HEK293 (cell line): Measurements from ENCODE around the gene PLEKHA6.

Source experiments
- GLIS1 ChIP-seq: fragments of 450-650 bp; formaldehyde crosslinking; IDR thresholded peaks from 2 replicates; pipeline ENCODE4 v1.5.1; 2016; ENCODE audit warnings: missing biosample characterization, missing genetic modification characterization
- HOXC10 ChIP-seq: sonication (generic); formaldehyde crosslinking; IDR thresholded peaks from 2 replicates; pipeline ENCODE4 v1.8.1; 2023; ENCODE audit warnings: mild to moderate bottlenecking, missing genetic modification reagents
- KLF1 ChIP-seq: fragments of 450-650 bp; formaldehyde crosslinking; IDR thresholded peaks from 2 replicates; pipeline ENCODE4 v1.5.1; 2016; ENCODE audit warnings: missing biosample characterization, missing genetic modification characterization
- KLF16 ChIP-seq: fragments of 450-650 bp; formaldehyde crosslinking; IDR thresholded peaks from 2 replicates; pipeline ENCODE4 v1.5.1; 2017; ENCODE audit warnings: missing biosample characterization, missing genetic modification characterization
- PRDM1 ChIP-seq: fragments of 450-650 bp; formaldehyde crosslinking; IDR thresholded peaks from 2 replicates; pipeline ENCODE4; 2016; ENCODE audit warnings: missing biosample characterization, missing genetic modification characterization
- WT1 ChIP-seq: fragments of 450-650 bp; formaldehyde crosslinking; IDR thresholded peaks from 2 replicates; pipeline ENCODE4 v1.5.1; 2016; ENCODE audit warnings: missing biosample characterization, missing genetic modification characterization
- YY1 ChIP-seq: fragments of 450-650 bp; formaldehyde crosslinking; IDR thresholded peaks from 2 replicates; pipeline ENCODE4 v1.5.1; 2018; ENCODE audit warnings: missing biosample characterization, missing genetic modification characterization
- YY2 ChIP-seq: fragments of 450-650 bp; formaldehyde crosslinking; IDR thresholded peaks from 2 replicates; pipeline ENCODE4 v1.5.1; 2016; ENCODE audit warnings: missing biosample characterization, missing genetic modification characterization
- ZBTB1 ChIP-seq: fragments of 450-650 bp; formaldehyde crosslinking; IDR thresholded peaks from 2 replicates; pipeline ENCODE4 v1.5.1; 2016; ENCODE audit warnings: missing biosample characterization, missing genetic modification characterization
- ZBTB17 ChIP-seq: fragments of 450-650 bp; formaldehyde crosslinking; IDR thresholded peaks from 2 replicates; pipeline ENCODE4 v1.5.1; 2016; ENCODE audit warnings: missing biosample characterization, missing genetic modification characterization
- ZBTB21 ChIP-seq: fragments of 450-650 bp; formaldehyde crosslinking; IDR thresholded peaks from 2 replicates; pipeline ENCODE4 v1.5.1; 2017; ENCODE audit warnings: missing biosample characterization, missing genetic modification characterization
- ZBTB48 ChIP-seq: fragments of 450-650 bp; formaldehyde crosslinking; IDR thresholded peaks from 2 replicates; pipeline ENCODE4 v1.5.1; 2016; ENCODE audit warnings: missing biosample characterization, missing genetic modification characterization
- ZBTB6 ChIP-seq: fragments of 450-650 bp; formaldehyde crosslinking; IDR thresholded peaks from 2 replicates; pipeline ENCODE4 v1.5.1; 2017; ENCODE audit warnings: missing biosample characterization, missing genetic modification characterization
- ZEB2 ChIP-seq: fragments of 450-650 bp; formaldehyde crosslinking; IDR thresholded peaks from 2 replicates; pipeline ENCODE4 v1.5.1; 2016; ENCODE audit warnings: missing biosample characterization, missing genetic modification characterization
- ZFHX2 ChIP-seq: fragments of 450-650 bp; formaldehyde crosslinking; conservative IDR thresholded peaks from 2 replicates; pipeline ENCODE4 v1.5.1; 2016; ENCODE audit warnings: missing biosample characterization, missing genetic modification characterization
- ZNF112 ChIP-seq: fragments of 450-650 bp; formaldehyde crosslinking; IDR thresholded peaks from 2 replicates; pipeline ENCODE4 v1.5.0; 2017; ENCODE audit warnings: missing biosample characterization, missing genetic modification characterization
- ZNF138 ChIP-seq: fragments of 450-650 bp; formaldehyde crosslinking; IDR thresholded peaks from 2 replicates; pipeline ENCODE4 v1.5.1; 2016; ENCODE audit warnings: missing biosample characterization, missing genetic modification characterization, borderline replicate concordance
- ZNF146 ChIP-seq: fragments of 450-650 bp; formaldehyde crosslinking; IDR thresholded peaks from 2 replicates; pipeline ENCODE4 v1.5.1; 2016; ENCODE audit warnings: missing biosample characterization, missing genetic modification characterization
- ZNF335 ChIP-seq: fragments of 450-650 bp; formaldehyde crosslinking; conservative IDR thresholded peaks from 2 replicates; pipeline ENCODE4 v1.5.1; 2016; ENCODE audit warnings: missing biosample characterization, missing genetic modification characterization
- ZNF362 ChIP-seq: fragments of 450-650 bp; formaldehyde crosslinking; IDR thresholded peaks from 2 replicates; pipeline ENCODE4 v1.5.1; 2016; ENCODE audit warnings: missing biosample characterization, missing genetic modification characterization
- ZNF433 ChIP-seq: fragments of 450-650 bp; formaldehyde crosslinking; IDR thresholded peaks from 2 replicates; pipeline ENCODE4 v1.5.1; 2016; ENCODE audit warnings: missing biosample characterization, missing genetic modification characterization, low read depth
- ZNF555 ChIP-seq: fragments of 450-650 bp; formaldehyde crosslinking; conservative IDR thresholded peaks from 2 replicates; pipeline ENCODE4 v1.5.1; 2017; ENCODE audit warnings: missing biosample characterization, mild to moderate bottlenecking, missing genetic modification characterization, inconsistent platforms
- ZNF561 ChIP-seq: fragments of 450-650 bp; IDR thresholded peaks from 2 replicates; pipeline ENCODE4 v1.5.1; 2018; ENCODE audit warnings: missing biosample characterization, missing genetic modification characterization, borderline replicate concordance
- ZNF623 ChIP-seq: fragments of 450-650 bp; formaldehyde crosslinking; IDR thresholded peaks from 2 replicates; pipeline ENCODE4 v1.5.1; 2016; ENCODE audit warnings: missing biosample characterization, missing genetic modification characterization
- ZNF670 ChIP-seq: fragments of 450-650 bp; formaldehyde crosslinking; IDR thresholded peaks from 2 replicates; pipeline ENCODE4 v1.5.1; 2016; ENCODE audit warnings: missing biosample characterization, missing genetic modification characterization, low read depth
- ZNF776 ChIP-seq: fragments of 450-650 bp; formaldehyde crosslinking; IDR thresholded peaks from 2 replicates; pipeline ENCODE4 v1.5.0; 2017; ENCODE audit warnings: missing biosample characterization, missing genetic modification characterization, borderline replicate concordance
- ZNF791 ChIP-seq: fragments of 450-650 bp; formaldehyde crosslinking; IDR thresholded peaks from 2 replicates; pipeline ENCODE4 v1.5.1; 2016; ENCODE audit warnings: missing biosample characterization, missing genetic modification characterization
- ZNF830 ChIP-seq: fragments of 450-650 bp; IDR thresholded peaks from 2 replicates; pipeline ENCODE4 v1.5.0; 2018; ENCODE audit warnings: missing biosample characterization, missing genetic modification characterization, low read depth, mild to moderate bottlenecking, moderate library complexity
- ZXDB ChIP-seq: fragments of 450-650 bp; formaldehyde crosslinking; IDR thresholded peaks from 2 replicates; pipeline ENCODE4 v1.5.1; 2016; ENCODE audit warnings: missing biosample characterization, missing genetic modification characterization
- TF ChIP-seq, protein P1 (sequence below): fragments of 450-650 bp; formaldehyde crosslinking; optimal IDR thresholded peaks from 2 replicates; pipeline ENCODE3; 2016; ENCODE audit warnings: missing biosample characterization, mild to moderate bottlenecking, missing genetic modification characterization
- TF ChIP-seq, protein P2 (sequence below): fragments of 450-650 bp; formaldehyde crosslinking; IDR thresholded peaks from 2 replicates; pipeline ENCODE4 v1.5.1; 2017; ENCODE audit warnings: missing biosample characterization, missing genetic modification characterization
- TF ChIP-seq, protein P3 (sequence below): fragments of 450-650 bp; formaldehyde crosslinking; IDR thresholded peaks from 2 replicates; pipeline ENCODE4 v1.5.1; 2016; ENCODE audit warnings: missing biosample characterization, missing genetic modification characterization
- TF ChIP-seq, protein P4 (sequence below): fragments of 450-650 bp; formaldehyde crosslinking; IDR thresholded peaks from 2 replicates; pipeline ENCODE4 v1.5.1; 2017; ENCODE audit warnings: missing biosample characterization, missing genetic modification characterization

The PLEKHA6 gene

DNA sequence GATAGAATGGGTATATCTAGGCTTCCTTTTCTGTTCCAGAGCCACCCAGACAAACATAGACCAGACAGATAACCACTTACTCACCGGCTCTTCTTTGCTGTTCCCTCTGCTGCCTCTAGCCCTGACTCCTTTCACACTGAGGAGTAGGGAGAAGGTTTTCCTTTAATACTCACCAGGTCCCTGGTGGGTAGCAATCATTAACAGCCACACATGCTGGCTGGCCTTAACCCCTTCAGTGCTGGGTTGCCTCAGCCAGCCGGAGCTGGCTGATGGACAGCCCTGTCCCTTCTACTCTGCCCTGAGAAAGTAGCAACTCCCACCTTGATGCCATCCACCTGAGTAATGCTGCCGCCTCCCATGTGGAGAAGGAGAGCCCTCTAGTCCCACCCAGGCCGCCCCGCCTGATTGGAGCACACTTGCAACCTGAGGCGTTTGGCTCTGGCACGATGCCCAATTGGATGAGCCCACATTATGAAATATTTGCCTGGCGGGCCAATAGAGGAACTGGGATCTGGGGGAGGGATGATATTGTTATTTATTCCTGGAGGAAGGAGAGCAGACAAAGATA lies 71.6 kb downstream of the PLEKHA6 start (continued):
- no peak for TF ChIP-seq ZNF433 (tag by site-specific recombination)
- TF ChIP-seq ZNF555 (tag by site-specific recombination), result no peak
- no peak for TF ChIP-seq ZBTB21 (tag by site-specific recombination)
- TF ChIP-seq GLIS1 (tag by site-specific recombination), result peak; percentile 17; the same call in 1 of the 2 replicates
- no peak for TF ChIP-seq YY2 (tag by site-specific recombination)
- TF ChIP-seq ZFHX2 (tag by site-specific recombination), result peak; percentile 62
- TF ChIP-seq ZNF362 (tag by site-specific recombination), result no peak
- TF ChIP-seq ZNF791 (tag by site-specific recombination), result no peak
- TF ChIP-seq, protein P1, sequence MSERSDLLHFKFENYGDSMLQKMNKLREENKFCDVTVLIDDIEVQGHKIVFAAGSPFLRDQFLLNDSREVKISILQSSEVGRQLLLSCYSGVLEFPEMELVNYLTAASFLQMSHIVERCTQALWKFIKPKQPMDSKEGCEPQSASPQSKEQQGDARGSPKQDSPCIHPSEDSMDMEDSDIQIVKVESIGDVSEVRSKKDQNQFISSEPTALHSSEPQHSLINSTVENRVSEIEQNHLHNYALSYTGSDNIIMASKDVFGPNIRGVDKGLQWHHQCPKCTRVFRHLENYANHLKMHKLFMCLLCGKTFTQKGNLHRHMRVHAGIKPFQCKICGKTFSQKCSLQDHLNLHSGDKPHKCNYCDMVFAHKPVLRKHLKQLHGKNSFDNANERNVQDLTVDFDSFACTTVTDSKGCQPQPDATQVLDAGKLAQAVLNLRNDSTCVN, result no peak
- TF ChIP-seq, protein P2, sequence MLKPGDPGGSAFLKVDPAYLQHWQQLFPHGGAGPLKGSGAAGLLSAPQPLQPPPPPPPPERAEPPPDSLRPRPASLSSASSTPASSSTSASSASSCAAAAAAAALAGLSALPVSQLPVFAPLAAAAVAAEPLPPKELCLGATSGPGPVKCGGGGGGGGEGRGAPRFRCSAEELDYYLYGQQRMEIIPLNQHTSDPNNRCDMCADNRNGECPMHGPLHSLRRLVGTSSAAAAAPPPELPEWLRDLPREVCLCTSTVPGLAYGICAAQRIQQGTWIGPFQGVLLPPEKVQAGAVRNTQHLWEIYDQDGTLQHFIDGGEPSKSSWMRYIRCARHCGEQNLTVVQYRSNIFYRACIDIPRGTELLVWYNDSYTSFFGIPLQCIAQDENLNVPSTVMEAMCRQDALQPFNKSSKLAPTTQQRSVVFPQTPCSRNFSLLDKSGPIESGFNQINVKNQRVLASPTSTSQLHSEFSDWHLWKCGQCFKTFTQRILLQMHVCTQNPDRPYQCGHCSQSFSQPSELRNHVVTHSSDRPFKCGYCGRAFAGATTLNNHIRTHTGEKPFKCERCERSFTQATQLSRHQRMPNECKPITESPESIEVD (tag by site-specific recombination), result no peak
- TF ChIP-seq ZNF776, result no peak
- no peak for TF ChIP-seq ZNF138
- peak; percentile 62 for TF ChIP-seq ZNF335 (tag by site-specific recombination)
- TF ChIP-seq ZNF112 (tag by site-specific recombination), result no peak
- TF ChIP-seq KLF16, result 0 out of 2 replicates have a peak, but pooled peaks have one; percentile 46
- TF ChIP-seq ZXDB (tag by site-specific recombination), result no peak
- peak; percentile 99 for TF ChIP-seq HOXC10
- TF ChIP-seq PRDM1, result 0 out of 2 replicates have a peak, but pooled peaks have one; percentile 51
- no peak for TF ChIP-seq YY1 (tag by site-specific recombination)
- TF ChIP-seq ZNF623 (tag by site-specific recombination), result no peak
- TF ChIP-seq ZNF670, result no peak
- TF ChIP-seq ZEB2 (tag by site-specific recombination), result peak; percentile 32; the same call in 1 of the 2 replicates
- peak; percentile 68 for TF ChIP-seq ZBTB48 (tag by site-specific recombination)
- peak; percentile 41; the same call in 1 of the 2 replicates for TF ChIP-seq ZNF561 (tag by site-specific recombination)
- no peak; the same call in none of the 2 replicates for TF ChIP-seq WT1 (tag by site-specific recombination)
- TF ChIP-seq ZNF146 (tag by site-specific recombination), result no peak
- no peak for TF ChIP-seq ZNF830 (tag by site-specific recombination)
- TF ChIP-seq ZBTB1 (tag by site-specific recombination), result no peak
- 0 out of 2 replicates have a peak, but pooled peaks have one; percentile 50 for TF ChIP-seq ZBTB17 (tag by site-specific recombination)
- TF ChIP-seq, protein P3, sequence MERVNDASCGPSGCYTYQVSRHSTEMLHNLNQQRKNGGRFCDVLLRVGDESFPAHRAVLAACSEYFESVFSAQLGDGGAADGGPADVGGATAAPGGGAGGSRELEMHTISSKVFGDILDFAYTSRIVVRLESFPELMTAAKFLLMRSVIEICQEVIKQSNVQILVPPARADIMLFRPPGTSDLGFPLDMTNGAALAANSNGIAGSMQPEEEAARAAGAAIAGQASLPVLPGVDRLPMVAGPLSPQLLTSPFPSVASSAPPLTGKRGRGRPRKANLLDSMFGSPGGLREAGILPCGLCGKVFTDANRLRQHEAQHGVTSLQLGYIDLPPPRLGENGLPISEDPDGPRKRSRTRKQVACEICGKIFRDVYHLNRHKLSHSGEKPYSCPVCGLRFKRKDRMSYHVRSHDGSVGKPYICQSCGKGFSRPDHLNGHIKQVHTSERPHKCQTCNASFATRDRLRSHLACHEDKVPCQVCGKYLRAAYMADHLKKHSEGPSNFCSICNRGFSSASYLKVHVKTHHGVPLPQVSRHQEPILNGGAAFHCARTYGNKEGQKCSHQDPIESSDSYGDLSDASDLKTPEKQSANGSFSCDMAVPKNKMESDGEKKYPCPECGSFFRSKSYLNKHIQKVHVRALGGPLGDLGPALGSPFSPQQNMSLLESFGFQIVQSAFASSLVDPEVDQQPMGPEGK, result no peak
- TF ChIP-seq KLF1 (tag by site-specific recombination), result 0 out of 2 replicates have a peak, but pooled peaks have one; percentile 26
- no peak for TF ChIP-seq ZBTB6 (tag by site-specific recombination)
- TF ChIP-seq, protein P4, sequence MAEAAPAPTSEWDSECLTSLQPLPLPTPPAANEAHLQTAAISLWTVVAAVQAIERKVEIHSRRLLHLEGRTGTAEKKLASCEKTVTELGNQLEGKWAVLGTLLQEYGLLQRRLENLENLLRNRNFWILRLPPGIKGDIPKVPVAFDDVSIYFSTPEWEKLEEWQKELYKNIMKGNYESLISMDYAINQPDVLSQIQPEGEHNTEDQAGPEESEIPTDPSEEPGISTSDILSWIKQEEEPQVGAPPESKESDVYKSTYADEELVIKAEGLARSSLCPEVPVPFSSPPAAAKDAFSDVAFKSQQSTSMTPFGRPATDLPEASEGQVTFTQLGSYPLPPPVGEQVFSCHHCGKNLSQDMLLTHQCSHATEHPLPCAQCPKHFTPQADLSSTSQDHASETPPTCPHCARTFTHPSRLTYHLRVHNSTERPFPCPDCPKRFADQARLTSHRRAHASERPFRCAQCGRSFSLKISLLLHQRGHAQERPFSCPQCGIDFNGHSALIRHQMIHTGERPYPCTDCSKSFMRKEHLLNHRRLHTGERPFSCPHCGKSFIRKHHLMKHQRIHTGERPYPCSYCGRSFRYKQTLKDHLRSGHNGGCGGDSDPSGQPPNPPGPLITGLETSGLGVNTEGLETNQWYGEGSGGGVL (tag by site-specific recombination), result no peak
